GM18861 (cell line): ENCODE data around the gene NUP210.

Source experiments
- ATAC-seq: cut with Tn5 transposase; IDR thresholded peaks from one replicate; pipeline ENCODE4 v1.9.1; 2021; ENCODE audit not compliant: unreplicated experiment

NUP210 gene

GRCh38 chr3:13377021-13377420 is 43.1 kb downstream of the NUP210 start:
- ATAC-seq: no peak

GRCh38 chr3:13376091-13376490 is 44.0 kb downstream of the NUP210 start:
- ATAC-seq: no peak

GRCh38 chr3:13375464-13375863 is 44.7 kb downstream of the NUP210 start:
- no peak for ATAC-seq

- ATAC-seq: no peak
These were observed 46.0 kb downstream of the NUP210 start for GRCh38 chr3:13373975-13374586.

- no peak for ATAC-seq
These were observed 47.5 kb downstream of the NUP210 start for GRCh38 chr3:13372656-13373055.

GRCh38 chr3:13372126-13372525 is 48.0 kb downstream of the NUP210 start:
- ATAC-seq: no peak

- ATAC-seq: no peak
These were observed 48.7 kb downstream of the NUP210 start for GRCh38 chr3:13371100-13372075.

GRCh38 chr3:13370609-13371008 is 49.5 kb downstream of the NUP210 start:
- ATAC-seq: no peak

- no peak for ATAC-seq
These were observed 50.1 kb downstream of the NUP210 start for GRCh38 chr3:13370055-13370454.

- ATAC-seq: no peak
These were observed 51.3 kb downstream of the NUP210 start for GRCh38 chr3:13368834-13369233.

GRCh38 chr3:13367728-13368127 is 52.4 kb downstream of the NUP210 start:
- no peak for ATAC-seq

- no peak for ATAC-seq
These were observed 54.4 kb downstream of the NUP210 start for GRCh38 chr3:13365390-13366379.

GRCh38 chr3:13364602-13365271 is 55.4 kb downstream of the NUP210 start:
- no peak for ATAC-seq

- ATAC-seq: no peak
These were observed 57.6 kb downstream of the NUP210 start for GRCh38 chr3:13362551-13362950.

GRCh38 chr3:13359916-13360315 is 60.2 kb downstream of the NUP210 start:
- no peak for ATAC-seq

GRCh38 chr3:13358643-13359042 is 61.5 kb downstream of the NUP210 start:
- ATAC-seq: no peak

GRCh38 chr3:13358051-13358450 is 62.1 kb downstream of the NUP210 start:
- ATAC-seq: no peak

- ATAC-seq: no peak
These were observed 63.0 kb downstream of the NUP210 start for GRCh38 chr3:13357074-13357473.

- ATAC-seq: no peak
These were observed 66.1 kb downstream of the NUP210 start for GRCh38 chr3:13353936-13354542.

GRCh38 chr3:13353506-13353905 is 66.6 kb downstream of the NUP210 start:
- no peak for ATAC-seq
